Common myeloid progenitor, CD34-positive (primary cell): ENCODE results near the gene TNFRSF21.

Experiments used
- CTCF ChIA-PET: fragments of 350-600 bp; sonication (Branson Sonifier 250); formaldehyde crosslinking; loops from one replicate; lab custom pipeline; 2021; ENCODE audit warnings: antibody characterized with exemption; lab: Charles Lee
- POLR2A ChIA-PET: fragments of 350-600 bp; sonication (Branson Sonifier 250); formaldehyde crosslinking; loops from one replicate; lab custom pipeline; 2021; ENCODE audit warnings: antibody characterized with exemption; lab: Charles Lee
- DNase-seq, 3 donors: peaks; one replicate each; pipeline versions ENCODE4 v3.0.0 to v3.0.0-alpha.2; 2013
- H3K27ac ChIP-seq, 2 experiments: 1 replicate in 1 of 2; 2 replicates in 1 of 2; pipeline ENCODE4 v1.7.0; 2013; ENCODE audit warnings: inconsistent platforms in 2 of 2, low read length in 2 of 2, mild to moderate bottlenecking in 2 of 2, low read depth in 1 of 2, moderate library complexity in 1 of 2; ENCODE audit not compliant: severe bottlenecking in 2 of 2, insufficient read depth in 1 of 2, poor library complexity in 1 of 2
- H3K27me3 ChIP-seq, 5 experiments: replicated peaks in 2 of 5; 1 replicate in 3 of 5; 2 replicates in 2 of 5; pipeline versions ENCODE4 v1.6.1 to v1.7.0; 2013; ENCODE audit warnings: low read length in 4 of 5, mild to moderate bottlenecking in 2 of 5, moderate library complexity in 2 of 5, inconsistent platforms in 1 of 5; ENCODE audit not compliant: insufficient read depth in 5 of 5, control insufficient read depth in 4 of 5
- H3K36me3 ChIP-seq, 4 experiments: 1 replicate in 2 of 4; 2 replicates in 2 of 4; pipeline versions ENCODE4 v1.6.1 to v1.7.0; 2013; ENCODE audit warnings: low read length in 3 of 4, control low read depth in 1 of 4, mild to moderate bottlenecking in 1 of 4; ENCODE audit not compliant: control insufficient read depth in 4 of 4, insufficient read depth in 4 of 4
- H3K4me1 ChIP-seq, 4 experiments: 1 replicate in 3 of 4; 2 replicates in 1 of 4; pipeline versions ENCODE4 v1.6.1 to v1.7.1; 2013; ENCODE audit warnings: low read length in 3 of 4, mild to moderate bottlenecking in 3 of 4, control low read depth in 1 of 4, inconsistent platforms in 1 of 4, moderate library complexity in 1 of 4; ENCODE audit not compliant: control insufficient read depth in 4 of 4, insufficient read depth in 4 of 4; ENCODE audit errors: control extremely low read depth in 1 of 4
- H3K4me3 ChIP-seq, 7 experiments: 1 replicate in 4 of 7; 2 replicates in 3 of 7; pipeline versions ENCODE4 v1.5.1 to v1.7.0; 2013; ENCODE audit warnings: mild to moderate bottlenecking in 7 of 7, low read length in 6 of 7, moderate library complexity in 6 of 7, inconsistent platforms in 2 of 7, low read depth in 2 of 7, control low read depth in 1 of 7; ENCODE audit not compliant: insufficient read depth in 4 of 7, control insufficient read depth in 1 of 7; ENCODE audit errors: extremely low read depth in 1 of 7
- H3K9me3 ChIP-seq, 5 experiments: 1 replicate in 4 of 5; 2 replicates in 1 of 5; pipeline versions ENCODE4 v1.6.1 to v1.7.1; 2013; ENCODE audit warnings: low read length in 4 of 5, mild to moderate bottlenecking in 2 of 5, inconsistent platforms in 1 of 5, low read depth in 1 of 5, moderate library complexity in 1 of 5; ENCODE audit not compliant: control insufficient read depth in 4 of 5, insufficient read depth in 2 of 5; ENCODE audit errors: control extremely low read depth in 1 of 5
- WGBS: methylation state at CpG from one replicate; pipeline ENCODE4 v1.1.5; 2013; ENCODE audit not compliant: insufficient coverage; 5-methylcytosine and 5-hydroxymethylcytosine counted together

The TNFRSF21 gene

DNA sequence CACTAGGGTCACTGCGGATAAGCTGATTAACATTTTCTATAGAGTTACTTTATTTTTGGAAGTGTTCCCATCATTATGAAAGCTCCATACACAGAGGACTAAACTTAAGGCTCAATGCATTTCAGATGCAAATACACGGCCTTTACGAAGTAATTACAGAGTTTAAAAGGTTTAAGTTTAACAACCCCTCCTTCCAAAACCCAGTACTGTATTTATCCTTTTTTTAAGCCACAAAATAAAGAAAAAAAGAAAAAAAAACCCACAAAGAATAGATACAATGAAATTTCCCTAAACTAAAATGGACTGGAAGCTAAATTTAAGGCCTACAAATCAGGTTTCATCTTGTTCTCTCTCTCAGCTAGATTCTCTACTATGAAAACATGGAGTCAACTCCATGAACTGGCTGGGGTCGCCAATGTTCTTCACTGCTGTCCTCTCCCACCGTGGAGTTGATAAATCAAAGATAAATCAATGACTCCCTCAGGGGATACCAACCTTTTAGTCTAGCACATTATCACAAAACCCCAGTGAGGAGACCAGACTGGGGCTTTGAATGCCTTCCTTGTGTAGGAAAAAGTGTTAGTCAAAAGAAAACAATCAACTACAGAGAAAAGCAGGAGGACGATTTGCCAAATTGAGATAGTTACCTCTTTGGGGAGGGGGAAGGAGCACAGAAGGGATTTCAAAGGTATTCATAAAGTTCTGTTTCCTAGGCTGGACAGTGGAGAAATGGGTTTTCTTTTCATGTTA, 52.5 kb downstream of the TNFRSF21 start:
- POLR2A ChIA-PET = no interaction called here
- H3K4me3 ChIP-seq = no peak overlapping the region
- no peak for DNase-seq
- no peaks in the 10 kb centered on the region for H3K9me3 ChIP-seq
- no peak overlapping the region for H3K27ac ChIP-seq
- no peaks in the 10 kb centered on the region for H3K27me3 ChIP-seq
- H3K4me1 ChIP-seq = no peaks in the 10 kb centered on the region
- CTCF ChIA-PET = interaction anchor here (1.0 kb wide), 1 partner anchor 160 kb away, joined by 4 read pairs; no protein-coding TSS in a partner anchor
- H3K36me3 ChIP-seq = peaks cover 3 to 12% (median 5%) of the 10 kb centered on the region in 4 experiments
- WGBS = 100% methylated on average over 3 of the region's 6 CpGs

DNA sequence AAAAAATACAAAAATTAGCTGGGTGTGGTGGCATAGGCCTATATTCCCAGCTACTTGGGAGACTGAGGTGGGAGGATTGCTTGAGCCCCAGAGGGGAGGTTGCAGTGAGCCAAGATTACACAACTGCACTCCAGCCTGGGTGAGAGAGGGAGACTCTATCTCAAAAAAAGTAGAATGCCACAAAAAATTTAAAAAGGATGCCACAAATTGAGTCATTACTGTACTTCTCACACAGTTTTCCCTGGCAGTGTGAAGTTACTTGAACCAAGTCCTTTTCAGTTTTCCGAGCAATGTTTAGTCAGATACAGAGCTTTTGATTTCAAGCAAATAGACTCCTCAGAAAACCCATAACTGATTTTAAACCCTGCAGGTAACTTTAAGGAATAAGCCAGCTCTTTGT, 53.3 kb downstream of the TNFRSF21 start:
- DNase-seq = no peak
- no peaks in the 10 kb centered on the region for H3K9me3 ChIP-seq
- H3K4me3 ChIP-seq = no peak overlapping the region
- H3K27ac ChIP-seq = no peak overlapping the region
- peaks cover 3 to 12% (median 5%) of the 10 kb centered on the region in 4 experiments for H3K36me3 ChIP-seq
- POLR2A ChIA-PET = no interaction called here
- CTCF ChIA-PET = interaction anchor here (1.0 kb wide), 2 partner anchors 52 to 159 kb away, joined by 4 read pairs; no protein-coding TSS in a partner anchor
- no peaks in the 10 kb centered on the region for H3K4me1 ChIP-seq
- 90% methylated on average over 1 of the region's 1 CpG for WGBS
- H3K27me3 ChIP-seq = no peaks in the 10 kb centered on the region

GRCh38 chr6:47254906-47255305, 54.8 kb downstream of the TNFRSF21 start:
- CTCF ChIA-PET = interaction anchor here (1.1 kb wide), 1 partner anchor 157 kb away, joined by 3 read pairs; no protein-coding TSS in a partner anchor
- Histone ChIP-seq H3K4me1 (no peaks in the 10 kb centered on the region), H3K9me3 (no peaks in the 10 kb centered on the region), H3K27me3 (no peaks in the 10 kb centered on the region), H3K4me3 (no peak overlapping the region), H3K36me3 (peaks cover 3 to 16% (median 5%) of the 10 kb centered on the region in 4 experiments), H3K27ac (no peak overlapping the region)
- DNase-seq = no peak
- POLR2A ChIA-PET = no interaction called here
- WGBS = 100% methylated on average over 2 of the region's 3 CpGs

DNA sequence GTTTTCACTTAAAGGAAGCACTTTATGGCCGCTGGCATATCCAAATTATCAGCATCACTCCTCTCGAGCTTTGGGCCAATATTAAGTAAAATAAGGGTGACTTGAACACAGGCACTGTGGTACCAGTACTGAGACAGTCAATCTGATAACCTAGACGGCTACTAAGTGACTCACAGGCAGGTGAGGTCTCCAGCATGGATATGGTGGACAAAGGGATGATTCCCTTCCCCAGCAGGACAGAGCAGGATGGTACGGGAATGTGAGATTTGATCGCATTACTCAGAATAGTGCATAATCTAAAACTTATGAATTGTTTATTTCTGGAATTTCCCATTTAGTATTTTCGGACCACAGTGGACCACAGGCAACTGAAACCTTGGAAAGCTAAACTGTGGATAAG, 55.7 kb downstream of the TNFRSF21 start:
- CTCF ChIA-PET = interaction anchor here (1.1 kb wide), 1 partner anchor 156 kb away, joined by 3 read pairs; no protein-coding TSS in a partner anchor
- Histone ChIP-seq H3K27me3 (no peaks in the 10 kb centered on the region), H3K4me3 (no peak overlapping the region), H3K9me3 (no peaks in the 10 kb centered on the region), H3K27ac (no peak overlapping the region), H3K36me3 (peaks cover 3 to 16% (median 5%) of the 10 kb centered on the region in 4 experiments), H3K4me1 (no peaks in the 10 kb centered on the region)
- DNase-seq = no peak
- WGBS = 100% methylated on average over 1 of the region's 6 CpGs
- POLR2A ChIA-PET = no interaction called here

- POLR2A ChIA-PET = no interaction called here
- H3K36me3 ChIP-seq = peaks cover 3 to 16% (median 5%) of the 10 kb centered on the region in 4 experiments
- H3K27me3 ChIP-seq = no peaks in the 10 kb centered on the region
- peaks cover 0 to 9% (median 8%) of the 10 kb centered on the region in 4 experiments for H3K4me1 ChIP-seq
- H3K4me3 ChIP-seq = no peak overlapping the region
- DNase-seq = no peak
- no peak overlapping the region for H3K27ac ChIP-seq
- H3K9me3 ChIP-seq = no peaks in the 10 kb centered on the region
- 99% methylated on average over 14 of the region's 15 CpGs for whole genome bisulfite sequencing
- CTCF ChIA-PET = interaction anchor here (0.6 kb wide), 1 partner anchor 55 kb away, joined by 3 read pairs; no protein-coding TSS in a partner anchor
Observed at GRCh38 chr6:47253136-47253535, 56.6 kb downstream of the TNFRSF21 start.

DNA sequence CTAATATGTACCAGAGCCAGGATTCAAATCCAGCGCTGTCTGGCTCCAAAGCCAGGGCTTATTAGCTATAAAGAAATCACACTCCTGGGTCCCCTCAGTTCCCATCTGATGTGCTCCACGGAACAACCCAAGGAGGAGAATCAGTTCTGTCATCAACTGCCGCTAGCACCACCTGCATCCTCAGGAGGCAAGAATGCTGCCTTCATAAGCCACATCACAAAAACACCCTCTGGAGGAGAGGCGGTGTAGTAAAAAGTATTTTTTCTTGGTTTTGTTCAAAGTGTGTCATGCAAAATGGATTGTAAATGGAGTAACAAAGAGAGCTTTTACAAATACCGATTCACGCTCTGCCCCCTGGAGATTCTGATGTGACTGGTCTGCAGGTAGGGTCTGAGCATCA, 57.1 kb downstream of the TNFRSF21 start:
- peak in 2 of 3 donors; percentile 37 to 42 for DNase-seq
- Histone ChIP-seq H3K4me3 (no peak overlapping the region), H3K4me1 (peaks cover 4 to 14% (median 11%) of the 10 kb centered on the region in 4 experiments), H3K27ac (no peak overlapping the region), H3K9me3 (no peaks in the 10 kb centered on the region), H3K36me3 (peaks cover 3 to 16% (median 5%) of the 10 kb centered on the region in 4 experiments), H3K27me3 (no peaks in the 10 kb centered on the region)
- POLR2A ChIA-PET = no interaction called here
- 100% methylated on average over 3 of the region's 6 CpGs for WGBS
- CTCF ChIA-PET = interaction anchor here (0.6 to 1.4 kb wide), 2 partner anchors 10 to 55 kb away, joined by 3 to 5 read pairs; no protein-coding TSS in a partner anchor

DNA sequence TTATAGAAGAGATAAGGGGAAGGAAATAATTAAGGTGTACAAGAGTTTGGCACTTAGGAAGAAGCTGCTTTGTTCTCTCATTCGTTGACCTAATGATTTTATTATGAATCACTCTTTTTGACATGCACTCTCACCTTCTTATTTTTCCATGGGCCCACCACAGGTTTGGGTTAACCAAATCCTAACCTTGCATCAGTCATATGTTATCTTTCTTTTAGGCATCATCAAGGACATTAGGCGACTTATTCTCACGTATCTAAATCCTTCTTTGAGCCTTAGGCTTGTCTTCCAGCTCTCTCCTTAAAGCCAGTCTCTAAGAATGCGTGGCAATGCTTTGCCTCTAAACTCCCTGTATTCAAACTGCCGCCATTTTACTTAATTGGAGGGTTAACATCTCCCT, 58.3 kb downstream of the TNFRSF21 start:
- H3K27ac ChIP-seq = no peak overlapping the region
- no peaks in the 10 kb centered on the region for H3K9me3 ChIP-seq
- WGBS = 100% methylated on average over 3 of the region's 5 CpGs
- no peak overlapping the region for H3K4me3 ChIP-seq
- POLR2A ChIA-PET = no interaction called here
- H3K4me1 ChIP-seq = peaks cover 13 to 26% (median 24%) of the 10 kb centered on the region in 4 experiments
- DNase-seq = no peak
- CTCF ChIA-PET = interaction anchor here (1.4 kb wide), 1 partner anchor 9 kb away, joined by 5 read pairs; no protein-coding TSS in a partner anchor
- H3K27me3 ChIP-seq = no peaks in the 10 kb centered on the region
- H3K36me3 ChIP-seq = peaks cover 3 to 16% (median 4%) of the 10 kb centered on the region in 4 experiments
